Measurements from ENCODE around the gene SH3BGR. TPM values are rescaled to one million over a fixed set of nuclear protein-coding genes. Genes with fewer than 3 reads are reported as not detected.

SH3BGR gene

DNA sequence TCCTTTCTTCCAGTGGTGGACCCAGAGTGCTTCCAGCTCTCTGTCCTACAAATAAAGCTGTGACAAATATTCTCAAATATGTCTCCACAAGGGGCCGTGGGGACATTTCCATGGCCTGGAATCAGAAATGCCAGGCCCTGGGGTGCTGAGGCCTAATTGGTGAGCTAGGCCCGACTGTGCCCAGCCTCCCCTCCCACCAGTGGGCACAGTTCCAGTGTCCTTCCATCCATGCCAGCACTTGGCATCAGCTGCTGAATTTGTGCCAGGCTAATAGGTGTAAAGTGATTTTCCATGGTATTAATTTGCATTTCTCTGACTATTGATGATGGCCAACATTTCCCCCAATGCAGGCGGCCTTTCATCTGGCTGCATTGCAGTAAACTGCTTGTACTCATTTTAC is 112.4 kb downstream of the SH3BGR start:
- Histone ChIP-seq H3K4ac (ENCODE audit: low read depth in 1 of 2, low read length in 2 of 2) (no peak overlapping the region), H3K4me3 (ENCODE audit: insufficient read depth in 1 of 2, low read depth in 1 of 2, low read length in 2 of 2) (no peak overlapping the region), H2BK5ac (ENCODE audit: low read depth, low read length, poor library complexity, severe bottlenecking) (no peak overlapping the region), H3K9me3 (ENCODE audit: control insufficient read depth, low read length) (no peaks in the 10 kb centered on the region), H3K79me1 (replicated peaks; ENCODE audit: low read length, poor library complexity, severe bottlenecking) (no peaks in the 10 kb centered on the region), H3K14ac (ENCODE audit: low read length in 2 of 2) (no peak overlapping the region), H3K9ac (ENCODE audit: low read length) (no peak overlapping the region), H3K36me3 (ENCODE audit: control insufficient read depth in 1 of 2, insufficient read depth in 2 of 2, low read depth in 1 of 2, low read length in 2 of 2) (no peaks in the 10 kb centered on the region), H3K4me2 (ENCODE audit: low read length, poor library complexity, severe bottlenecking) (no peak overlapping the region), H2BK15ac (ENCODE audit: low read depth, poor library complexity, severe bottlenecking) (no peak overlapping the region), H3K18ac (ENCODE audit: low read depth in 1 of 2, low read length in 2 of 2) (no peak overlapping the region), H3K27me3 (ENCODE audit: control insufficient read depth in 1 of 2, insufficient read depth in 1 of 2, low read length in 2 of 2) (peaks cover 15 to 21% of the 10 kb centered on the region in 2 experiments), H3K4me1 (ENCODE audit: control insufficient read depth, insufficient read depth, low read depth, low read length) (no peaks in the 10 kb centered on the region), H2AFZ (ENCODE audit: low read depth, low read length) (no peak overlapping the region), H2AK5ac (ENCODE audit: low read length, severe bottlenecking) (no peak overlapping the region), H4K8ac (ENCODE audit: low read length) (no peak overlapping the region), H2BK12ac (ENCODE audit: low read length in 2 of 2) (no peak overlapping the region), H3K27ac (ENCODE audit: low read length, poor library complexity, severe bottlenecking) (no peak overlapping the region), H4K91ac (ENCODE audit: low read length) (no peak overlapping the region), H3K23ac (ENCODE audit: low read length in 2 of 2) (no peak overlapping the region), H2BK120ac (ENCODE audit: low read depth, low read length) (no peak overlapping the region)
- no peak for DNase-seq
- 67% methylated on average over 1 of the region's 3 CpGs for WGBS

Small RNA genes within 50 kb of the gene (small RNA-seq; reads per million reads assigned to genes)
- not detected for gene MIR6508 (ENCODE audit: low read depth)

All from mesenchymal stem cell (in vitro differentiated cells and primary cell).